Kidney (tissue), 14 donors: ENCODE results near the gene FOXB2. TPM values are rescaled to one million over a fixed set of nuclear protein-coding genes. Genes with fewer than 3 reads are reported as not detected.
"Not testable (repeated sequence)": the region's sequence is repeated elsewhere in the genome, so short reads cannot be mapped to it uniquely, and the experiment has no call there.

Experiments used
- DNase-seq, 5 donors: peaks; one replicate each; pipeline ENCODE4 v3.0.0-alpha.2; 2013 to 2020
- FAIRE-seq: peaks from 2 replicates; lab custom pipeline; 2012; peaks lifted over from hg19 to GRCh38; lab: Jason Lieb, UNC
- H3K27ac ChIP-seq, 2 donors: one replicate each; pipeline ENCODE4 v1.7.0; 2013; ENCODE audit warnings: low read depth in 2 of 2, low read length in 2 of 2, inconsistent platforms in 1 of 2
- H3K27me3 ChIP-seq: one replicate; pipeline ENCODE4 v1.7.1; 2013; ENCODE audit warnings: low read length, inconsistent platforms; ENCODE audit not compliant: control insufficient read depth, insufficient read depth
- H3K36me3 ChIP-seq, 3 donors: one replicate each; pipeline versions ENCODE4 v1.7.0 to v1.7.1; 2013; ENCODE audit warnings: low read length in 3 of 3, control low read depth in 1 of 3, inconsistent platforms in 1 of 3; ENCODE audit not compliant: insufficient read depth in 3 of 3, control insufficient read depth in 2 of 3
- H3K4me1 ChIP-seq, 3 donors: one replicate each; pipeline versions ENCODE4 v1.7.0 to v1.7.1; 2013; ENCODE audit warnings: low read length in 3 of 3, inconsistent platforms in 1 of 3, low read depth in 1 of 3; ENCODE audit not compliant: control insufficient read depth in 2 of 3, insufficient read depth in 2 of 3
- H3K4me3 ChIP-seq, 3 donors: one replicate each; pipeline versions ENCODE4 v1.7.0 to v1.8.1; 2013; ENCODE audit warnings: low read length in 3 of 3, control low read depth in 1 of 3, inconsistent platforms in 1 of 3
- H3K9ac ChIP-seq, 3 donors: one replicate each; pipeline versions ENCODE4 v1.7.0 to v1.7.1; 2013; ENCODE audit warnings: low read length in 3 of 3, control low read depth in 1 of 3, inconsistent platforms in 1 of 3
- H3K9me3 ChIP-seq, 3 donors: one replicate each; pipeline versions ENCODE4 v1.7.0 to v1.7.1; 2013; ENCODE audit warnings: low read length in 3 of 3, control low read depth in 1 of 3, inconsistent platforms in 1 of 3; ENCODE audit not compliant: control insufficient read depth in 2 of 3, insufficient read depth in 1 of 3
- intact Hi-C: fragments of 100-400 bp; cut with DNase I; formaldehyde crosslinking; loops from one replicate; pipeline ENCODE4 v1.11.1; 2022
- polyA plus RNA-seq: library from polyadenylated mRNA; stranded (reverse); fragments of 350-450 nt; fragmentation: Illumina TruSeq; extraction: RNeasy Lipid Tissue Mini Kit (QIAGEN cat#74804); gene quantifications from one replicate; pipeline ENCODE4 v1.2.3, GENCODE V29; 2014; ENCODE audit warnings: low read depth, low replicate concordance; ENCODE audit not compliant: insufficient read depth
- total RNA-seq: library from RNA; stranded (reverse); fragmentation: NEBNext Ultra II Directional; extraction: Animal tissue kit (Norgen Biotek cat#: 25700); gene quantifications from one replicate; pipeline ENCODE4 v1.2.1, GENCODE V29; 2021
- TF ChIP-seq, protein P1 (sequence below): IDR thresholded peaks from 3 replicates; pipeline ENCODE4 v1.5.1; 2012; ENCODE audit warnings: mild to moderate bottlenecking, moderate library complexity, borderline replicate concordance; ENCODE audit not compliant: insufficient read depth; ENCODE audit errors: extremely low read depth
- donor health status: control.
- donor health status: control.
- donor health status: control.
- donor health status: control.
- donor health status: control.
- donor health status: DM: yes; HTN: yes; CAD: no.
- donor health status: Normal renal cell carcinoma (clear cell type).

Gene FOXB2
- total and polyA plus RNA-seq, 2 donors from 2014 or later, result not detected

DNA sequence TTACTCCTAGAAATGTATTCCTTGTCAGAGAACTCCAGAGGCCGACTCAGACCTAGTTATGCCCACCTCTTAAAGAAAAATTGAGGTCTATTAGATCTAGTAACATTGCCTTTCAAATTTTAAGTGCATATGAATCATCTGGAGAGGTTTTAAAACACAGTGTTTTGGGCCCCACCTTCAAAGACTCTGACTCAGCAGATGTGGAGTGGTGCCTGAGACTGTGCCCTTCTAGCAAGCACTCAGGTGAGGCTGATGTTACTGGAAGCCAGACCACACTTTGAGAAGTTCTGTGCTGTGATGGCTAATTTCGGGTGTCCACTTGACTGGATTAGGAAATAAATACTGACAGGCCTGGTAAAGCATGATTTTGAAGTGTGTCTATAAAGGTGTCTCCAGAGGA, 10.6 kb downstream of the FOXB2 start:
- TF ChIP-seq, protein P1, sequence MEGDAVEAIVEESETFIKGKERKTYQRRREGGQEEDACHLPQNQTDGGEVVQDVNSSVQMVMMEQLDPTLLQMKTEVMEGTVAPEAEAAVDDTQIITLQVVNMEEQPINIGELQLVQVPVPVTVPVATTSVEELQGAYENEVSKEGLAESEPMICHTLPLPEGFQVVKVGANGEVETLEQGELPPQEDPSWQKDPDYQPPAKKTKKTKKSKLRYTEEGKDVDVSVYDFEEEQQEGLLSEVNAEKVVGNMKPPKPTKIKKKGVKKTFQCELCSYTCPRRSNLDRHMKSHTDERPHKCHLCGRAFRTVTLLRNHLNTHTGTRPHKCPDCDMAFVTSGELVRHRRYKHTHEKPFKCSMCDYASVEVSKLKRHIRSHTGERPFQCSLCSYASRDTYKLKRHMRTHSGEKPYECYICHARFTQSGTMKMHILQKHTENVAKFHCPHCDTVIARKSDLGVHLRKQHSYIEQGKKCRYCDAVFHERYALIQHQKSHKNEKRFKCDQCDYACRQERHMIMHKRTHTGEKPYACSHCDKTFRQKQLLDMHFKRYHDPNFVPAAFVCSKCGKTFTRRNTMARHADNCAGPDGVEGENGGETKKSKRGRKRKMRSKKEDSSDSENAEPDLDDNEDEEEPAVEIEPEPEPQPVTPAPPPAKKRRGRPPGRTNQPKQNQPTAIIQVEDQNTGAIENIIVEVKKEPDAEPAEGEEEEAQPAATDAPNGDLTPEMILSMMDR, result no peak
- H3K27me3 ChIP-seq, result peaks cover 11% of the 10 kb centered on the region
- no peak overlapping the region for H3K4me3 ChIP-seq
- DNase-seq, result no peak
- no peak overlapping the region for H3K27ac ChIP-seq
- H3K36me3 ChIP-seq, result no peaks in the 10 kb centered on the region
- H3K4me1 ChIP-seq, result no peaks in the 10 kb centered on the region
- H3K9me3 ChIP-seq, result no peaks in the 10 kb centered on the region
- FAIRE-seq, result no peak
- H3K9ac ChIP-seq, result no peak overlapping the region
- intact Hi-C loops, result no loop called here

GRCh38 chr9:77038281-77039036, 19.0 kb downstream of the FOXB2 start:
- TF ChIP-seq, protein P1, result no peak
- no peaks in the 10 kb centered on the region for H3K4me1 ChIP-seq
- no peaks in the 10 kb centered on the region for H3K36me3 ChIP-seq
- FAIRE-seq, result no peak
- H3K27ac ChIP-seq, result no peak overlapping the region
- no peak overlapping the region for H3K4me3 ChIP-seq
- no peaks in the 10 kb centered on the region for H3K27me3 ChIP-seq
- intact Hi-C loops, result no loop called here
- H3K9ac ChIP-seq, result no peak overlapping the region
- no peaks in the 10 kb centered on the region for H3K9me3 ChIP-seq
- DNase-seq, result no peak

GRCh38 chr9:77040340-77040739, 20.9 kb downstream of the FOXB2 start:
- H3K4me3 ChIP-seq, result no peak overlapping the region
- intact Hi-C loops, result no loop called here
- no peaks in the 10 kb centered on the region for H3K27me3 ChIP-seq
- no peaks in the 10 kb centered on the region for H3K36me3 ChIP-seq
- DNase-seq, result no peak
- no peaks in the 10 kb centered on the region for H3K4me1 ChIP-seq
- H3K9me3 ChIP-seq, result no peaks in the 10 kb centered on the region
- H3K27ac ChIP-seq, result no peak overlapping the region
- FAIRE-seq, result no peak
- no peak overlapping the region for H3K9ac ChIP-seq
- TF ChIP-seq, protein P1, result no peak

DNA sequence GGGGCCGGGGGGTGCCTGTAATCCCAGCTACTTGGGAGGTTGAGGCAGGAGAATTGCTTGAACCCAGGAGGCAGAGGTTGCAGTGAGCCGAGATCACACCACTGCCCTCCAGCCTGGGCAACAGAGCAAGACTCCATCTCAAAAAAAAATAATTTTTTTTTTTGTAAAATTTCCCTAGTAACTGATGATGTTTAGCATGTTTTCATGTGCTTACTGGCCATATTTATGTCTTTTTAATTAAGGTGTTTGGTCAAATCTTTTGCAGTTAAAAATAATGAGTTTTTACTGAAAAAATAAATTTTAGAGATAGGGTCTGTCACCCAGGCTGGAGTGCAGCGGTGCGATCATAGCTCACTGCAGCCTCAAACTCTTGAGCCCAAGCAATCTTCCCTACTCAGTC, 24.3 kb downstream of the FOXB2 start:
- H3K9ac ChIP-seq, H3K4me3 ChIP-seq, H3K4me1 ChIP-seq, H3K36me3 ChIP-seq, H3K27ac ChIP-seq, H3K9me3 ChIP-seq, FAIRE-seq, DNase-seq, intact Hi-C loops, H3K27me3 ChIP-seq: not testable (repeated sequence)

DNA sequence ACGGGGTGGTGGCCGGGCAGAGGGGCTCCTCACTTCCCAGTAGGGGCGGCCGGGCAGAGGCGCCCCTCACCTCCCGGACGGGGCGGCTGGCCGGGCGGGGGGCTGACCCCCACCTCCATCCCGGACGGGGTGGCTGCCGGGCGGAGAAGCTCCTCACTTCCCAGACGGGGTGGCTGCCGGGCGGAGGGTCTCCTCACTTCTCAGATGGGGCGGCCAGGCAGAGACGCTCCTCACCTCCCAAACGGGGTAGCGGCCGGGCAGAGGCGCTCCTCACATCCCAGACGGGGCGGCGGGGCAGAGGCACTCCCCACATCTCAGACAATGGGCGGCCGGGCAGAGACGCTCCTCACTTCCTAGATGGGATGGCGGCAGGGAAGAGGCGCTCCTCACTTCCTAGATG, 41.2 kb downstream of the FOXB2 start:
- H3K9ac ChIP-seq, H3K9me3 ChIP-seq, H3K4me3 ChIP-seq, intact Hi-C loops, FAIRE-seq, H3K4me1 ChIP-seq, H3K27ac ChIP-seq, DNase-seq, H3K27me3 ChIP-seq, H3K36me3 ChIP-seq: not testable (repeated sequence)
